GM21528 (cell line): ENCODE data around the gene RARRES1.
A peak's percentile ranks its signal among the peaks of the same experiment; 100 is the strongest.

Experiments used
- ATAC-seq: cut with Tn5 transposase; IDR thresholded peaks from one replicate; pipeline ENCODE4 v1.9.1; 2021; ENCODE audit warnings: mild to moderate bottlenecking, moderate library complexity; ENCODE audit not compliant: unreplicated experiment, low FRiP score

The RARRES1 gene

DNA sequence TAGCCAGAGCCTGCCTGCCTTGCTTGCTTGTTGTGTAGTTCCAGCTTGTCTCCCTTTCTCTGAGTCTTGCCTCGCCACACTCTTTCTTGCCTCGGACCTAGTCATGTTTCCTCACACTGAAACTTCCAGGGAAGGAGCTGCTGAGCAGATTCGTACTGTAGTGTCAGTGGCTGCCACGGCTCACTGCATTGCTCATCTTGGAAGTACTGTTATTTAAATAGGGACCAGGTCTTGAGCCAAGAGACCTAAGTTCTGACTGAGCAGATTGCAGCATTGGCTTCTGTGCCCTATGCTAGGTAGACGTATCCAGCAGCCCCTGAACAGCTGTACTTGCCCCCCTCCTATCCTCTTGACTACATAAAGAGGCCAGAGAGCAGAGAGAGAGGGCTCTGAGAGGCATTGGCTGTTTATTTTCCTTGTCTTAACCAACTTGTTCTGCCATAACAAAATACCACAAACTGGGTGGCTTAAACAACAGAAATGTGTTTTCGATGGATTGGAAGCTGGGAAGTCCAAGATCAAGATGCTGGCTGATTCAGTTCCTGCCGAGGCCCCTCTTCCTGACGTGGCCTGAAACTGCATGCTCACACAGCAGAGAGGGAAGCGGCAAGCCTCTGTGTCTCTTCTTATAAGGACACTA is 5.8 kb upstream of the RARRES1 start:
- no peak for ATAC-seq

DNA sequence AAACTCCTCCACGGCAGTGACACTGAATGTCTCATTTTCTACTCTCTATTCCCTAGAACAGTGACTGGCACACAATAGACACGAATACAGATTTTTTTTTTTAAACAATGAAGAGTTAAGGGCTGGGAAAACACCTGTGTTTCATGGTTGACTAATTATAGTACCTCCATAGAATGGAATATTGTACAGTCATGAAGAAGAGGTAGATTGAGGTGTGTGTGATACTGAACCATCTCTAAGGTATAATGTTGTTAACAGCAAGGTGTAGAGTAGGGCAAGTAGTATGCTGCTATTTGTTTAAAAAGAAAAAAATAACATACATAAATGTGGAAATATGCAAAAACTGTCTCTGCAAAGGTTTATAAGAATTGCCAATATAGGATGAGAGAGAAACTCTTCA is 5.2 kb upstream of the RARRES1 start:
- no peak for ATAC-seq

DNA sequence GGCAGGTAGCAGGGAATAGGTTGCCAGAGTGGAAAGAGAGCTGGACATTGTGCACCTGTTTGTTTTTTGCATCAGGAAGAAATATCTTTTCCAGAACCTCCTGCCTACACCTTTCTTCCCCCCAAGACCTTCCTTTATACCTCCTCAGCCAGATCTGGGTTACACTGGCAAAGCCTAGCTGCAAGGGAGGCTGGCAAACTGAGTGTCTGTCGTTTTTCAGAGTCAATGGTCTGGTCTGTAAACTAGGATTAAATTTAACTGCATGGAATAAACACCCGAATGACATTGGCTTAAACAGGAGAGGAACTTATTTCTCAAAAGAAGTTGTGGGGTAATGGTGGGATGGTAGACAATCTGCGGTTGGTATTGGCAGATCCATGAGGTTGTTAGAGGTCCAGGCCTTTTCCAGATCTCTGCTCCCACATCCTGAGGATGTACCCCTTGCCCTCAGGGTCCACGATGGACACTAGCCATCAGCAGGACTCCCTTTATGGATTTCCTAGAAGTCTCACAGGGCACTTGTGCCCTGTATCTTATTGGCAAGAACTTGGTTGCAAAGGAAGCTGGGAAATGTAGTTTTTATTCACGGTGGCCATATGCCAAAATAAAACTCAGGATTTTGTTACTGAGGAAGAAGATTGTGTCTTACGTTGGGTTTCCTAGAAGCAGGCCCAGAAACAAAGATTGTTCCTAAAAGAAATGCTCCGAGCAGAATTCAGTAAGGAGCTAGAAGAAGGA is 3.2 kb upstream of the RARRES1 start:
- no peak for ATAC-seq

DNA sequence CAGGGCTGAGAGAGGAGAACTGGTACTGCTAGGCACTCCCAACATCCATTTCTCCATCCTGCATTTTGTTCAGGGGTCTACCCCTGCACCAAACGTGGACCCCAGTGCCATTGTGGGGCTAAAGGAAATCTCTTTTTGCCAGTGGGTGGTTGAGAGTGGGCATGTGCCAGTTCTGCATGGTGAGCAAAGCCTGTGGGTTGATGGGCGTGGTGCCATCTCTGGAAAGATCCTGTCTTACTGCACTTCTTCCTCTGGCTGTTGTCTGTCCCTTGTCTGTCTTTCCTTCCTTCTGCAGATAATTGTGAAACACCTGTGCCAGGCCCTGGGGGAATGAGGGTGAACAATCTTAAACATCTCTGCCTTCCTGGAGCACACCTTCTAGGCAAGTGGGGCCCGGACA is 1.4 kb upstream of the RARRES1 start:
- ATAC-seq, result no peak

DNA sequence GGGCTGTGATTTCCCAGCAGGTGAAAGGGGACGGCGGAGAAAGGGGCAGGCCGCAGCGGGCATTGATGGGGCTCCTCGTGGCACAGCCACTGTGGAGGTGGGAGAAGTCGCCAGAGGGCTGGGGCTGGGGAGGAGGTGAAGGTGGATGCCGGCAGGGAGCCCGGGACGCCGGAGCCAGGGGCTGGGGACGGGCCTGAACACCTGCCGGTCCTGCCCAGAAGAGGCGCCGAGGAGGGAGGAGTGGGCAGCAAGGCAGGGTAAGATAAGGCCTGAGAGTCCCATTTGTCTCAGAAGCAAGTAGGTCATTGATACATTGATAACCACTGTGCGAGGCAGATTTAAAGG is 571 bp upstream of the RARRES1 start:
- no peak for ATAC-seq

DNA sequence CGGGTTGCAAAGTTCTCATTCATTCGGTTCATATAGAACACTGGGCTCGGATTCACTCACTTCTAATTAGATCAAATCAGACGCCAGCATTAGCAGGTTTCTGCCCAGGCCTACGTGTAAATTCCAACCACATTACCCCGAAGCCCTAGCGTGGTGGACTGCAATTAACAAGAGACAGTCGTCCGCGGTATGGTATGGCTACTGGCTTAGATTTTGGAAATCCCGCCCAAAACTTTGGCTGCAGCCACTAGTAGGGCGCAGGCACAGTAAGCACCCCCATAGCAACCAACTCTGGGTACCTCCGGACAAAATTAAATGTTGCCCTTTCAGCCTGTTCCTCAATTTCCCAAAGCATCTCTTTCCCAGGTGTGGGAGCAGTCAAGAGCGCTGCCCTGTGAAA is 771 bp downstream of the RARRES1 start:
- no peak for ATAC-seq

DNA sequence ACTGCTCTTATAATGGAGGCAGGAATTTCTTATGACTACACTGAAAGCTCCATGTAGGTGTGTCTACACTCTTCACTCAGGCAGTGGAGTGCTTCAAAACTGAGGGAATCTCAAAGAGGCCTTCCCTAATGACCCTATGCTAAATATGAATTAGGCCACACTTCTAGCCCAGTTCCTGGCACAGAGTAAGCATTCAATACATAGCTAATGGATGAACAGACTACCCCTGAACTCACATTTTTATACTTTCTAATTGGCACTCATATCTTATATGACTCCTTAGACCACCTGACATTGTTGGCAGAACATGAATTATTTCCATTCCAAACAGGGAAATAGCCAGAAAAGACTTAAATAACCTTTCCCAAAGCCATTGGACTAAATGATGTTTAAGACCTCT is 3.4 kb downstream of the RARRES1 start:
- no peak for ATAC-seq

DNA sequence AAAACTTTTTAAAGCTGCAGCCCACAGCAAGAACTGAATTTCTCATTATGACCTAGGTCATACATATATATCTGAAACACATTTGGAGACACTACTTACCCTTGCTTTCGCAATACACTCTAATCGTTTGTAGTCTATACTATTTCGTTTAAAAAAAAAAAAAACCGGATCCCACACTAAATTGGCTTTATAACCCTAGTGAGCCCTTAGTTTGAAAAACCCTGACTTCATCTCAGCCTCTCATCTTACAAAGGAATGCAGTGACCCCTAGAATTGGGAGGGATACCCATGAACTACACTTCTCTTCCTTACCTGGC is 4.2 kb downstream of the RARRES1 start:
- no peak for ATAC-seq

DNA sequence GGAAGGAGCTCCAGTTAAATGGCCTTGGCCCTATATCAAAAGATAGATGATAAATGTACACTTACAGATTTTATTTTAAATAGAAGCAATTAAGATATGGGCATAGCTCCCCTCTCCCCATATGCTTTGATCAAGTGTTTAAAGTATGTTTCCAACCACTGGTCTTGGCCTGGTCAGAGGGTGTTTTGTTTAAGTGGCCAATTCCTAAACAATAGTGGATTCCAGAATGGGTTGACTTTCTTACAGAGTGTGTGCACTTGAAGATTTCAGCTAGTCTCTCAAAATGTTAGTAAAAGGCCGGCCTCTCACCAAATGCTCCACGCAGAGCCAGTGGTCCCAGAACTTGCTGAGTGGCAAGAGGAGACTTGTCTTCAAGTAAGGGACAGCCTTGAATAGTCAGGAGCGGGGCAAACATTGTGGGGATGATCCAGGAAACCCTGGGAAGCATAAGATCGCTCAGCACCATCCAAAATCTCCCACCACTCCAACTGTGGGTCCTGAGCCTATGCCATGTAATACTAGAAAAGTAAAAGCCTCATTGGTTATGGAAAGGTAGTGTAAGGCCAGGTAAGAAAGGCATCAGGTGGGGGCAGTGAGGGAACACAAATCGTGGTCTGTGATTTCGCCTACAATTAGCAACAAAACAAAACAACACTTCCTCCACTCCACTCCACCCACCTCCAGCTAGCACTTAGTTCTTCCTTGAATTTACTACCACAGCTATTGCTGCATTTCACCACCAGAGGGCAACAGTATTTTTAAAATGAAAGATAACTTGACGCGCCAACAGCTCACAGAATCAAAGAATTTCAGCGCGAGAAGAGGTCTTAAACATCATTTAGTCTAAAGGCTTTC is 4.8 kb downstream of the RARRES1 start:
- ATAC-seq, result peak; percentile 67

DNA sequence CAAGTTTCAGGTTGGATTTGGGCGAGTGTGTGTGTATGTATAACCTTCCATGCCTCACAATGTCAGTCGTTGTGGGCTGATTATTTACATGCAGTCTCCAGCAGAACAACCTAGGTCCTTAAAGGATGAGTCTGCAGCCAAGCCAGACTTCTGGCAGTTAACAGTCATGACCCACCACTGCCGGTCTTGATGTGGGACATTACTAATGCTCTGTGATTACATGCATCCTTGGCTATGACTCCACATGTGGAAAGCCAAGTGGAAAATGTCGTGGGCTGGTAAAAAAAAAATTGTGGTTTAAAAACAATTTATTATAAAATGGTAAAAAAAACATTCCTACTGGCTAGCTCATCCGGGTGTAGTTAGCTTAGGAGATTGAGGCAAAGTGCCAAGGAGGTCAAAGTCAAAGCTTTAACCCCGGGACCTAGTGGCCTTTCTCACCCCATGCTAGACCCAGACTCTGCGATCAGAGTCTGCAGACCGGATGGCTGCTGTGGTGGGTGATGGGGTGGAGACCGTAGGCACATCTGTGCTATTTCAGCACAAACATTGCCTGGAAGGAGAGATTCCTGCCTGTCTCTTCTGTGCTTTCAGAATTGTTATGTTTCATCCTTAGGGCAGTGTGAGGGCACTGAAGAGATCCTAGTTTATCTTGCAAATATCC is 6.8 kb downstream of the RARRES1 start:
- no peak for ATAC-seq

DNA sequence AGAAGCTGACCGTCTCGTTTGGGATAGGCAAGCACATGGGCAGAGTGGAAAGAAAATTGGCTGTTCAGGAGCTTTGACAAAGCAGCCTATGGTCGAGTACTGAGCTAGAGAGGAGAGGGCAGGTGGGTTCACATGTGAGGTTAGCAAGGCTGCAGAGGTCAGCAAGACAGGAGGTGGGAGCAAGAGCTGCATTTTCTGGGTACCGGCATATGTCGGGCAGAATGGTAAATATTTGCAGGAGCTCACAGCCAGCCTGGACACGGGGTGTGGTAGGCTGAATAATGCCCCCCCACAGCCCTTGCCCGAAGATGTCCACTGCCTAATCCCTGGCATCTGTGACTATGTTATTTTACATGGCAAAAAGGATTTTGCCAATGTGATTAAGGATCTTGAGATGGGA is 8.3 kb downstream of the RARRES1 start:
- ATAC-seq, result no peak

DNA sequence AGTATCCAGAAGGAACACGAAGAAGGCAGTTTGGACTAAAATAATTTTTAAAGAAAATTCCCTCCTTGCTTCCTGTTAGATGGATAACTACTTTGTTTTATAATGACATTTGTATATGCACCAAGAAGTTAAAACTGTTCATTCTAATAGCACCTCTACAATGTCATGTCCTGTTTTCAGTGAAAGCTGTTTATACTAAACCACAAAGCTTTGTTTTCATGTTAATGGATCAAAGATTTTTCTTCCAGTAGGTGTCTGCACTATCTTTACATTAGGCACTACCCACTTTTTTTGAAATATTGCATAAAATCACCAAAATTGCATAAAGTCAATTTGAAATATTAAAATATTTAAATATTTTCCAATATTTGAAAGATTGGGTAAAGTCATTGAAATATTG is 10.1 kb downstream of the RARRES1 start:
- no peak for ATAC-seq

DNA sequence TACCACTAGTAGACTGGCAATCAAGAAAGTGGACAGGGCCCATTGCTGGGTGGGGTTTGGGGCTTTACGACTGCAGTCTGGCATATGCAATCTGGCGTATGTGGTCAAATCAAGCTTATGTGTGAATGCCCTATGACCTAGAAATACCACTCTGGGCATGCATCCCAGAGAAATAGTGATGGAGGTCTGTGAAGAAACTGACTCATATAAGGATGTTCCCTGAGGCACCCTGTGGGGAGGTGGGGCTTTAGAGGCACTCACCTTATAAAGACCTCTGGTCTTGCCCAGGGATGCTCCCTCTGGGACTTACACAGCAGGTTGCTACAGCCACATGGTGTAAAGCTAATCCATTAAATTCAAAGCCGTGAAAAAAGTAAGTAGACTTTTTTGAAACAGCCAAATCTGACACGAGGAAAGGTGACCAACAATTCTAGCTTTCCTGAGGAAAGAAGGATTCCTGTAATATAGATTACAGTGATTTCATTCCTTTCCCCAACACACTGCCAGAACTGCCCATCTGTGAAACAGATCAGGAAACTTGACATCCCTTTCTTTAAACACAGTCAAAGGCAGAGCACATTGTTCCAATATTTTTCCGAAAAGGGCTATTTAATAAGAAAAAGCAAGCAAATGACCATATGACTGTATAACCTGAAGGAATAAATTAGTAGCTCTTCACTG is 13.6 kb downstream of the RARRES1 start:
- ATAC-seq, result no peak

DNA sequence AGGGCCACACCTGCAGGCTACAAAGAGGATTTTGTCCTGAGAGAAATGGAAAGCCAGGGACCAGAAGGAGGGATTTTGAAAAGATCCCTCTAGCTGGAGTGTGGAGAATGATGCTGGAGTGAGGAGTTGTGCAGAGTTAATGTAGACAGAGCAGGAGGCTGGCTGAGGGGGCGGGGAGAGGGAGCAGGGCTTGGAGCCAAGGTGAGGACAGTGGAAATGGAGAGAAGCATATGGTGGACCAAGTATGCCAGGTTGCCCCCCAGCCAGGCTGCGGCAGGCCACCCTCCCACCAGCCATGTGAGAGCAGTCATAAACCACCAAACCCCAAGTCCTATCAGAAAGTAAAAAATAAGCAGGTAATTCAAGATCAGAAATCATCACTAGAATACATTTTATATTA is 14.7 kb downstream of the RARRES1 start:
- no peak for ATAC-seq

DNA sequence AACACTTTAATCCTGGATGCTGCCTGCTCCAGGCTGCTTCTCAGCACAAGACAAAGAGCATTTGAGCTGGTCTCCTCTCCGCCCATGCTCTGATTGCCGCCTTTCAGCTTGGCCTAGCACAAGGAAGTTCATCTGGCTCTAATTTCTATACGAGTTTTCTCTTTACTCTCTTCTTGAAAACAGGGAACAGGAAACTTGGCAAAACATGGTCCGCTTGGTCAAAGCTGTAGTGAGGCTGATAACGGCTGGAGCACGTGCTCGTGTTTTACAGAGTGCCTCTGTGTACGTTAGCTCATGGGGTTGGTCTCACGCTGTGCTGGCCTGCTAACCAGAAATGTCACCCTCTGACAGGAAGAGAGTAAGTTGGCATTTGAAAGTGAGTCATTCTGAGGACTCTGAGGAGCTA is 19.2 kb downstream of the RARRES1 start:
- ATAC-seq, result no peak

DNA sequence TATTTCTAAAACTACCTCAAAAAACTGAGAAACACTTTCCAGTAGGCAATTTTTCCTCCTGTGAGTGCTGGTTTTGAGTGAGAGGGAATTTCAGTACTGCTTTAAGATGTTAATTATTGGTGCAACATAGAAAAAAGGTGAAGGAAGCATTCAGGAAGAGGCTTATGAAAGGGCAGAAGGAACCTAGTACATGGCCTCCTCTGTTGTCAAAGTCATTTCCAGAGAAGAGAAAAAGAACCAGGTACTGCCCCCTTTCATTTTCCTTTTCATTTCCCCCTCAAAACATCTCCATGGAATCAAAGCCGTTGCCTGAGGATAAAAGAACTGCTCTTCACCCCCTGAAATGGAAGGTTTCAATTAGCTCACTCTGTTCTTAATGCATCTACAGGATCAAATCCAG is 19.8 kb downstream of the RARRES1 start:
- no peak for ATAC-seq

DNA sequence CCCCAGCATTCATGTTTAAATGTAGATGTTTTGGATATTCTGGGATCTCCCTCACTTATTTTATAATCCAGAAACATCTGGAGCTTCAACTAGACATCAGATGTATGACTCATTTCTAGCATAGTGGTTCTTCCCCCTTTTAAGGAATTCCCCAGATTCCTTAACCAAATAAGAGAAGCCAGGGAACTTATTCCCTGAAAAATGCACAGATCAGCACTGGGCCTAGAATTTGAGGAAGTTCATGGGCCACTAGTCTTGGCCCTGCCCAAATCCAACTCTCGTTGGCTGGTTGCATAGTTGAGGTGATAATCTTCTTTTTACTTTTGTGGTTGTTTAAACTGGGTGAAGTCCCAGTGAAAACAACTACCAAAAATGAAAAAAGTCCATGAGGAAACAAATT is 20.4 kb downstream of the RARRES1 start:
- ATAC-seq, result no peak

DNA sequence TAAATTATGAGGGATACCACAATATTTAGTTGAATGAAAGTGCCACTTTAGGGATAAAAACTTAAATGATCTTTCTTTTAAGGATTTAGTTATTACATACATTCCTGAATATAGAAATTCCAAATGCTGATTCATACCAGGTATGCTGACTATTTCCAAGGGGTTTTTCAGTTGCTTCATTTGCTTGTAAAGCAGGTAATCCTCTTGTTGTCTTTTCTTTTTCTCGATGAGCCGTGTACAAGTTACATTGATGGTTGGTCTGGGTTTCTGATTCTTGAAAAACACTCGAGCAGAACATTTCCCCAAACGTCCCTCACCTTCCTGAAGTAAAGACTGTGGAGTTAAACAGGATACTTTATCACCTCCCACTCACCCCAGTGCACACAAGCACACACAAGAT is 21.7 kb downstream of the RARRES1 start:
- no peak for ATAC-seq

DNA sequence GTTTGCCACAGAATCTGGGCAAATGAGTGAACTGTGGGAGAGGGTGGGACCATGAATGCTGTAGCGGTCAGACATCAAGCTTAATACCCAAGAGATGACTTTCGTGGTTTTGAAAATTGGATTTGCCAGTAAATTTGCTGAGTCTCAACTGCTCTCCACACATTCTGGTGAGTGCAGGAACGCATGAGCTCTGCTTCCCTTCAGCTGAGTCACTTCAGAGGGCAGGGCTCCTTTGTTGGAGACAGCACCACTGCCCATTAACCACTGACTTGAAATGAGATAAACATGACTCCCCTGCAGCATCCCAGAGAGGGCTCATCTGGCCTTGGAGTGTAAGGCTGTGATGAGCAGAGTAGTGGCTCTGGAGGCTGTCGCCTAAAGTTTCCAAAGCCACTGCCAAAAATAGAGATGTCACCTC is 22.6 kb downstream of the RARRES1 start:
- ATAC-seq, result no peak

DNA sequence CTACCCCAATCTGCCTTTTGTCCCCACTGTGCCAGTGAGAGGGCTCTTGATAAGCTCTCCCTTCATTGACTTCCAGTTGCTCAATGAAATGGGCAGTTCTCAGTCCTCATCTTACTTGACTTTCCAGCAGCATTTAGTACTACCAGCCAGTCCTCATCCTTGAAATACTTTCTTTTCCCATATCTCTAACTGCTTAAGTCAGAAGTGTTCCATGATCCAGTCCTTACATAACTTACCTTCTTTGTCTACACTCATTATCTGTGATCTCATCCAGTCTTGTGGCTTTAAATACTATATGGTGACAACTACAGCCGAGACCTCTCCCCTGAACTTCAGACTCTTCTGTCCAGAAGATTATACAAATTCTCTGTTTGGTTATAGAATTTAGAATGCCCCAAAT is 28.7 kb downstream of the RARRES1 start:
- no peak for ATAC-seq
